ENCODE results near the gene RBM19.

RBM19 gene

DNA sequence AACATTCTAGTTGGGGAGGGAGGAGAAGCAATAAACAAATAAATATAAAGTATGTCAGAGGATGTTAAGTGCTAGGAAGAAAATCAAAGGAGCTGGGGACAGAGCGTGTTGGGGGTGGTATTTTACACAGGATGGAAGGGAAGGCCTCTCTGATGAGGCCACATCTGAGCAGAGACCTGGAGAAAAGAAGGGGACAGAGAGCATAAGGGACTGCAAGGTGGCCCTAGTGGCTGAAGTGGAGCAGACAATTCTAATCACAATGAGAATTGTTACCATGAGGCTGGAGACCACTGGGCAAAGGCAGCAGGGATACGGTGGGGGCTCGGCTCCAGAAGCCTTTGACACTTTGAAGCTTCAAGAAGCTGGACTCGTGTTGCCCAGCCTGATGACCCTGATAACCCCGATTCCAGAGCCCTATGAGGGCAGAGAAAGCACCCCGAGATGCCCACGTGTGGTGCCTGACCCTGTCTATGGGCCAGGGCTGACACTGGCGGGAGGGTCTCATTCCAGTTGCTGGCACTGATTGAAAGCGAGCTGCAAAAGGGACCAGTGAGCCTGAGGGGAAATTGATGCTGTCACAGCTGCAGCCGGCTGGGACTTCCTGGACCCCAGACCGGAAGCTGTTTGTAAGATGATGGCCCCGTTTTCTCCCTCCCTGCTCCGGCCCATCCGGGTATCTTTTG, 169.1 kb downstream of the RBM19 start:
- no peak for DNase-seq

DNA sequence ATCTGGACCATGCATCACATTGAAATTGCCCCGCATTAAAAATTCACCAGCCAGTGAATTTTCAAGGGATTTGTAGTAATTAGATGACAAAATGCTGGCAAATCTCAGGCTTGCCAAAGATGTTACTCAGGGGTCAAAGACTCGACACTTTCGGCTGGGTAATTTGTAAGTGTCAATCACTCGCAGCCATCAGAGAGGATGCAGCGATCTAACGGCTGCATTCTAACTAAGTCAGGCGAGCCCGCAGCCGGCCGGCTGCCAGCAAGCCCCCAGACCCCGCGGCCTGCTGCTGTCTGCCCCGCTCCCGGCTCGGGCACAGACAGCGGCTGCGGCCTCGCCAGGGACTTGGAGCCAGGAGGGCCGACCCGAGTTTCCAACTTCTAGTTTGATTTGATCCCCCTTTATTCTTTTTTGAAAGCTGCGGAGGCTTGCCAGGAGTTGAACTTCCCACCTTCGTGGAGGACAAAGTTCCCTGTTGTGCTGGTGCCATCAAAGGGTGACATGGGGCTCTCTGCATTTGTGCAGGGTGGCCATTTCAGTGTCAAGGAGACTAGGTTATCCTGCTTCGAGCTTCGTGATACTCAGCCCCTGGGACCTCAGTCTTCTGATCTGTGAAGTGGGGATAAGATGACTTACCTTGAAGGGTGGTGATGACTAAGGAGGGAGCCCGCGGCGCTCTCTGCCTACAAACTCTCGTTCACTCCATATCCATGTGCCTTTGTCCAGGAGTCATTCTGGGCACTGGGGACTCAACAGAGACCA, 169.9 kb downstream of the RBM19 start:
- DNase-seq = no peak

DNA sequence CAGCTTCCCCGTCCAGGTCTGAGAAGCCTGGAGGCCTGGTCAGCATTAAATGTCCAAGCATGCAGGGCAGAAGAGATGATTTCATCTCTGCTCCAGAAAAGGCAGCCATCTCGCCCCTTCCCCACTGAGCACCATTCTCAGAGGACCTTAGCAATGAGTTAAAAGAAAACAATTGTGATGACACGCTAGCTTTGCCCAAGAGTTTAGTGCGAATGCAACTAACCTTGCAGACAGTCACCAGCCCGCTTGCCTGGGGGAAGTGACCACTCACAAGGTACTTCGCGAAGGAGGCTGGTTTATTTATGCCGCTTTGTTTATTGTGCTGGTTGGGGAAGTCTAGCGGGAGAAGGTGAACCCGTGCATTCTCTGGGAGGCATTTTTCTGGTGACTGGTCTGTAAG, 170.7 kb downstream of the RBM19 start:
- no peak for DNase-seq

DNA sequence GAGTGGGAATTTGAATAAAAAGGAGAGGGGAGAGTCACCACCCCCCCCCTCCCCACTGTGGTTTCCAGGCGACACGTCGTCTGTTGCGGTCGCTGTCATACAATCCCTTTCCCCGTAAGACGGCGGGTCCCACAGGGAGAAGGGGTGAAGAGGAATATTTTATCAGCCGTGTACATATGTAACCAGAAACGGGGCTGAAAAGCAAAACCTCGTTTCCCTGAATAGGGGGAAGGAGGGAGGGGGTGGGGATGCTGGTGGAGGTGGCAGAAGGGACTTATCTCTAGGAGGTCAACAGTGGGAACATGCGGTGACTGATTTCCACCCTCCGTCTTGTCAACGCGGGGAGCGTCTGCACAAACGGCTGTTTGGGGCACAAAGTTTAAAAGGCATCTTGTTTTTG, 171.4 kb downstream of the RBM19 start:
- no peak for DNase-seq

DNA sequence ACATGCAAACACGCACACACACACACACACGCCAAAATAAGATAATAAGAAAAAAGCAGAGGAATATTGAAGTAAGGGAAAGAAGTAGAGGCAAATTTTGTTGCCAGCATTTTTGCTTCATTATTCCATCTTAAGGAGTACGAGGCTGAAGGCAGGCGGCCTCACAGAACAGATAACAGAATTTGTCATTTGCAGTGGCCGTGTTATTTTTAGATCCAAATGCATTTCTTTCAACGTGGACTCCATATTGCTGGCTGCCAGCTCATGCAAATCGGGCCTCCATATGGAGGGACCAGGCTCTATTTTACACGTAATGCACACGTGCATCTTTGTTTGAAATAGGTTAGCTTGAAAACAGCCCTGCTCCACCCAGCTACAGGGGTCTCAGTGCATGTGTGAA, 172.9 kb downstream of the RBM19 start:
- no peak for DNase-seq

DNA sequence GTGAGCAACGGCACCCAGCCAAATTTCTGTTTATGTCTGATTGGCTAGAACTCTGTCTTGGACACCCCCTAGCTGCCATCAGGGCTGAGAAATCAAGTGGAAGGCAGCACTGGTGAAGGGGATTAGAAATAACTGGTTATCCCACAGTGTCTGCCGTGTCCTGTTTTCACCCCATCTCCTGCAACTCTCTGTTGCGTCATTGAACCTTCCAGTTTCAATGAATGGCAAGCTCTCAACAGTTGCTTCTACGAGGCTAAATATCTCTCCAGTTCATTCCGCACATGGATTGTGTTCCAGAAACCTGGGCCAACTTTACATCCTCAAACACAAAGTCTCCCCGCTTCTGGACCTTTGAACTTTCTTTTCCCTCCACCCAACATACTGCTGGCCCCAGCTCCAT, 173.7 kb downstream of the RBM19 start:
- DNase-seq = no peak

DNA sequence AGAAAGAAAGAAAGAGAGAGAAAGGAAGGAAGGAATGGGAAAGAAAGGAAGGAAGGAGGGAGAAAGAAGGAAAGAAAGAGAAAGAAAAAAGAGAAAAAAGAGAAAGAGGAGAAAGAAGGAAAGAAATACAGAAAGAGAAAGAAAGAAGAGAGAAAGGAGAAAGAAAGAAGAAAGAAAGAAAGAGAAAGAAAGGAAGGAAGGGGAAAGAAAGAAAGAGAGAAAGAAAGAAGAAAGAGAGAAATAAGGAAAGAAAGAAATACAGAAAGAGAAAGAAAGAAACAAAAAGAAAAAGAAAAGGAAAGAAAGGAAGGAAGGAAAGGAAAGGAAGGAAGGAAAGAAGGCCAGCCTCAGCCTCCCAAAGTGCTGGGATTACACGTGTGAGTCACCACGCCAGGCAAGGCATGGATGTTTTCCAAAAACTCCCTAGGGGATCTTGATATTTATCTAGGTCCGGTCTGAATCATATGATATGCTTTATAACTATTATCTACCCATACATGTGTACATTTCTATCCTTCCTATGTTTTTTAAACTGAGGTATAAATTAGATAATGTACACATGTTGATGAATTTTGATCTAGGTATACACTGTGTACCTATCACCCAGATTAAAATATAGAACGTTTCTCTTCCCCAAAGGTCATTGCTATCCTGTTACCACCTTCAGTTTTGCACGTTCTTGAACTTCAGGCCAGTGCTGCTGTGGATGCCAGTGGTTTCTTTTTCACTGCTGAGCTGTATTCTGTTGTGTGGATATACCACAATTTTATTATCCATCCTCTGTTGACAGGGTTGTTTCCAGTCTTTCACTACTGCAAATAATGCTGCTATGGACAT, 177.9 kb downstream of the RBM19 start:
- no peak for DNase-seq

DNA sequence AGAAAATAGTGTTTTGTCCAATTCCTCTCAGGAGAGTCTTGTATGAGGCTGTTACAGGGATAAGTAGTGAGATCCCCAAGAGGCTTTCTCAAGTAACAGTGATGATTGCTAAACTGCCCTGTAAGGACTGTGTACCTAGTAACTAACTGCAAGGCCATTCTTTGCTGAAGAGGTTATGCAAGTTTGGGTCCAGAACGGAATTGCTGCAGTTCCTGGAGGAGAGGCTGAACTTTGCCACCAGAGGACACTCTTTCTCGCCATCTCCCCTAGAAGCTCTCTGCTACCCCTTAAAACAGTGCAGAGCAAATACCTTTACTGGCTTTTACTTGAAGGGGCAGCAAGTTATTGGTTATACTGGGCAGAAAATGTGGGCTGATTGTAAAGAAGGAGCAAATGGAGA, 180.0 kb downstream of the RBM19 start:
- no peak for DNase-seq

DNA sequence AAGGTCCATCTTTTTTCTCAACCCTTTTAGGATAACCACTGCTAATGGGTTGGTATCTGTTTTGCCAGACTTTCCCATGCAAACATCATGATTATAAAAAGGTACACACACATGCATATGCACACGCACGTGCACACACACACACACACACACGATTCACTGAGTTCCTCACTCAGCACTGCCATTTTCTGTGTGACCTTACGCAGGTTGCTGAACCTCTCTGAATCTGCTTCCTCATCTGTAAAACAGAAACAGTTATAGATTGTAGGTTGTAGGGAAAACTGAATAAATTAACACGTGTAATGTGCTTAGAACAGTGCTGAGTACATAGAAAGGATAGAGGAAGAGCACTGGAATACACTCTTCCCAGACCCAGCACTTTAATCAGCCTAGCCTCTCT, 182.3 kb downstream of the RBM19 start:
- no peak for DNase-seq

DNA sequence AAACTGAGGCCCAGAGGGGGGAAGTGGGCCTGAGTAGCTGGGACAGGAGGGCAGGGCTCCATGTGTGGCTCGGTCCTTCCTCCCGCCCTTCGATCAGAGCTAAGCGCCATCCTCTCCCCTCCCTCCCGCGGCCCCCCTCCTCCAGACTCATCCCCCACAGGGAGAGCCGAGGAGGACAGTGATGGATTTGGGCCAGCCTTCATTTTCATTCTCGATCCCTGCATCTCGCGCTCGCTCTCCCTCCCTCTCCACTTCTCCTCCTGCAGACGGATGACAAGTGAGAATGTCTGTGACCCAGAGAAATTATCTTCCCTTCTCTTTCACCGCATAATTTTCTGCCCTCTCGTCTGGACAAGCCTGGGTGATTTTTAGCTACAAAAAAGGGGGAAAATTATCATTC, 183.3 kb downstream of the RBM19 start:
- DNase-seq = no peak

DNA sequence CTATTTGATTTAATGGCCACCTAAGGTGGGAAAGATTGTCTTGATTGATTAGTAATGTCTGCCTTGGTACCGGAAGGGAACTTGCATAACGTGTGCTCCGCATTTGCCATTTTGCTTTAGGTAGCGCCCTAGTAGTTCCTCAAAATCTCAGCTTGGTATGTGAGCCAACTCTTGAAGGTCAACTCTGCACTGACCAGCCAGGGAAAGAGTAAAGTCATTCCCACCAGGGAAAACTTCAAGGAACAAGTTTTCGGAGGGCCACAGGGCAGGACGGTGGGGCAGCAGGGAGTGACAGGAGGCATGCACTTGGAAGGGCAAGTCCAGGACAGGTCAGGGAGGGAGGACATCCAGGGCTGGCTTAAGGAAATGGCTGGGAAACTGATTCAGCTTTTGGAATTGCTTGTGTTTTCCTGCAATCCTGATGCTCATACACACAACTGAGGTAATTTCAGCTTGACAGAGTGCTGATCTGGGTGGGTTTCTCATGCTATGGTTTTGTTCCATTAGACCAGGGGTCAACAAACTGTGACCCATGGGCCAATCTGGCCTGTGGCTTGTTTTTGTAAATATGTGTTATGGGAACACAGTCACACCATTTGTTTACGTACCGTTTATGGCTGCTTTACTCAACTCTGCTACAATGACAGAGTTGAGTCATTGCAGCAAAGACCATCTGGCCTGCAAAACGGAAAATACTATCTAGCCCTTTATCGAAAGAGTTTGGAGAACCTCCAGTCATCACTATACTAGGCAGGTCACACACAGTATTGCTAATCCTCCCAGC, 184.5 kb downstream of the RBM19 start:
- DNase-seq = no peak

DNA sequence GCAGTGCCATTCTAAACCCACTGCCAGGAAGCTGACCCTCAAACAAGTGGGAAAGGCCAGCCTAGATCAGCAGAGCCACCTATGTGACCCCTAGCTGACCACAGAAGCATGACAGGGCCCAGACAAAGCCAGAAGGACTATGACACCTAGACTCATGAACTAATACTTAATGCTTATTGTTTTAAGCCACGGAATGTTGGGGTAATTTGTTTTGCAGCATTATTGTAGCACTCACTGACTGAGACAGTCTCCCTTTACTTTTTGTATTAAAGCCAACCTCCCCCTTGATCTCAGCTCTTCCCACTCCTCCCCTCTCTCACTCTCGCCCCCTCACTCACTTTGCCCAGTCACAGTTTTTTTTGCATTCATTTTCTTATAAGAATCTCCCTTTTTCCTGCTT, 186.4 kb downstream of the RBM19 start:
- DNase-seq = no peak

DNA sequence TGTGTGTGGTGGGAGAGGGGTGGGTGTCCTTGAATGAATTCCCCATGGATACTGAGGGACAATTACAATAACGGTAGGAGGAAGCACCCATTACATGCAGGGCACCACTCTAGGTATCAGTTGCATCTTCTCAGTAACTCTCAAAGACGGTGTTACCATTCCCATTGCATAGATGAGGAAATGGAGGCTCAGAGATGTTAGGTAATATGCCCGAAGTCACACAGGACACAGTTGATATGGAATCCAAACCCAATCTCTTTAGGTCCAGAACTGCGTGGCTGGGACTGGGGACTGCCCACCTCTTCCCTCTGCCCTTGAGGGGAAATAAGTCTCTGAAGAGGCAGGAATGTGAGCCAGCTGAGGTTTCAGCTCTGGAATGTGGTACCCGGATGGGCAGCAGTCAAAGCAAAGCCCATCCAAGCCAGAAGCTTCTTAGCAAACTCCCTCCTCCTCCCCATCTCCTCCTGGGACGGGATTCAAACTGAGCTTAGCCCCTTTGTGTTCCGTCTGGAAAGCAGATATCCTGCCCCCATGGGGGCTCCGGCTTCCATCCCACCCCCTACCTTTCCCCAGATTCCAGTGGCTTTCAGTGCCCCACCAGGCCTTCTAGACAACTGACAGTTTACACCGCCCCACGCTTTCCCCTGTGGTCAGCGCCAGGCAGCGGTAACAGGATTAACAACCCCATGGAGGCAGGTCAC, 187.5 kb downstream of the RBM19 start:
- DNase-seq = no peak

DNA sequence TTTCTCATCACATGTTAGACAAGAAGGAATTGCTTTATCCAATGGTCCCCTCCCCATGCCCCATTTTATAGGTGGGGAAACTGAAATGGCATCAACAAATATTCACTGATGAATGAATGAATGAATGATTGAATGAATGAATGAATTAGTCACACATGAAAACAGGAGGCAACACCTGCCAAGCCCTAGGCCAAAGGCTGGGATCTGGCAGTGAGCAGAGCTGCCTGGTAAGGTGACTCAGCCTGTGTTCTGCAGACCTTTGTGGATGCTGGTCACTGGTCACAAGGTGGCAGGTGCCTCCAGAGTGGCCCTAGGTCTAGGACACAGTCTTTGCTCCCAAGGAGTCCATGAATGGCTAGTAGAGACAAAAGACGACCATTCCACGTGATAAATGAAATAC, 188.4 kb downstream of the RBM19 start:
- no peak for DNase-seq

DNA sequence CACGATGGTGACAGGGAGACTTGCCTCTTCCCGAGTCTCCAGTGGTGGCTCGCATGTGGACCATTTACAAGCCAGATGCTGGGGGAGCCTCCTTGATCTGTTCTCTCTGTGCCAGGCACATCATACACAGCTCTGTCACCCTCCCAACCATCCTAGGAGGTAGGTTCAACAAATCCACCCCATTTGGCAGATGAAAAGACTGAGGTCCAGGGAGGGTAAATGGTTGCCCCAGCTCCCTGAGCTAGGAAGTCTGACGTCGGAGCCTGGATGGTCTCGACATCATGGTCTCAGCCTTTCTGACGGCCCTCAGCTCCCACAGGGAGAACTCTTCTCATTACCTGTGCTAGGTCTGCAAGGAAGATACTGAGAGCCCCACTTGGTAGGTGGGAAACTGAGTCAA, 189.6 kb downstream of the RBM19 start:
- DNase-seq = no peak

DNA sequence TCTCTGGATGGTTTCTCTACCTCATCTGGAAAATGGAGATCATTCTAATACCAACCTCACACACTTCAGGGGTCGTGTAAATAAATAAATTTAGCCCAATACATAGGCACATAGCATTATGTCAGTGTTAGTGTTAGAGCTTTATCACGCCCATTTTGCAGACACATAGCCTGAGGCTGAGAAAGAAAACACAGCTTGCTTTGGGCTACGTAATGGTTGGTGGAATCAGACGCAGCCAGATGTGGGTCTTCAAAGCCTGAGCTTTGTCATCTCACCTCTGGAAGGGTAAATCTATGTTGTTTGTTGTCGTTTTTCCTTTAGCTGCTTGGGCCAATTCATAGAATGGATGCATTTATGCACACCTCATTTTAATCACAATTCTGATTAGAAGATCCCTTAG, 191.6 kb downstream of the RBM19 start:
- DNase-seq = no peak

DNA sequence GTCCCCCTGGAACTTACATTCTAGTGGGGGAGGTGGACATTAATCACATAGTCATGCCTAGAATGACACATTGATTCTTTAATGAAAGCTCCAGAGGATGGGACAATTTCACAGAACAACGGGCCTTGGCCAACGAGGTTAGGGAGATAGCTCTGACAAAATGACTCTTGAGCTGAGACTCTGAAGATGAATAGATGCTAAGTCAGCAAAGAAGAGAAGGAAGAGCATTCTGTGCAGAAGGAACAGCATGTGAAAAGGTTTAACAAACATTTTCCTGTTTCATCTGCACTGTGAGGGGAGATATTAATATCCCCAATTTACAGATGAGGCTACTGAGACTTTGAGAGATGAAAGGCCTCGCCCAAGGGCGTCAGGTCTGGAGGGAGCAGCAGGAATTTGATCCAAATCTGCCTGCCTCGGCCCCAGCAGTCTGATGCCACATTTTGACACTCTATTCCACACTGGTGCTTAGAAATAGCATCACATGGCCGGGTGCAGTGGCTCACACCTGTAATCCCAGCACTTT, 193.6 kb downstream of the RBM19 start:
- DNase-seq = no peak

DNA sequence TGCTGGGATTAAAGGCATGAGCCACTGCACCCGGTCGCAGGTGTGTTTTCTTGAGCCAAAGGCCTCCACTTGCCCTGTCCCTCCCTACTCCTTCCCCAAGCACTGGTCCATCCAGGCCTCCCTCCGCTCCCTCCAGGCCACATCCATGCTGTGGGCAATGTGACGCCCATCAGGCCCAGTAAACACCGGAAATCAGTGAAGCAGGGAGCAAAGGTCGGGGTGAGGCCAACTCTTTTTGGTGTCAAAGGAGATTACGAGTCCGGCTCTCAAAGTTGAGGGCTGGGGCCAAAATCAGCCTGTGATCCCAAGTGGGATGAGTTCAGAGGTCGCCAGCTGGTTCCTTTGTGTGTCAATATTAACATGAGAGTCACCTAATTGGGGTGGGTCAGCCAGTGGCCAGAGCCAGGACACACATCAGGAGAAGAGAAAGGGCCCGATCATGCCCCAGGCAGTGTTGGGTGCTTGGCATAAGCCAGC, 195.7 kb downstream of the RBM19 start:
- DNase-seq = no peak

DNA sequence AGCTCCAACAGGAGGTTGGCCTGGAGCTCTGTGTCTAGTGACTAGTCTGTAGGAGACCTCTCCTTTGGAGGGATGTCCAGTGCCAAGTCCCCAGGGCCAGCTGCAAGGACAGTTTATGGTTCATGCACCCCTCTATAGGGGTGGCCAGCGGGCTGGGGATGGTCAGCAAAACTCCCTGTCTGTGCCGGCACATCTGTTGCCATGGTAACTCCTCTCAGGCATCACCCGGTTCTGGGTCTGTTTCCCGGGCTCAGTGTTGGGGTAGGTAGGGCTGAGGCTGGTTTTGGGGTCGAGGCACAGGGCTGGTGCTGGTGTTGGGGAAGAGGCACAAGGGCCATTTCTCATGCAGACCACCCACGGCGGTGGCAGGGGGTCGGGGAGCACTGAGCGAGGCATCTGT, 196.8 kb downstream of the RBM19 start:
- no peak for DNase-seq

DNA sequence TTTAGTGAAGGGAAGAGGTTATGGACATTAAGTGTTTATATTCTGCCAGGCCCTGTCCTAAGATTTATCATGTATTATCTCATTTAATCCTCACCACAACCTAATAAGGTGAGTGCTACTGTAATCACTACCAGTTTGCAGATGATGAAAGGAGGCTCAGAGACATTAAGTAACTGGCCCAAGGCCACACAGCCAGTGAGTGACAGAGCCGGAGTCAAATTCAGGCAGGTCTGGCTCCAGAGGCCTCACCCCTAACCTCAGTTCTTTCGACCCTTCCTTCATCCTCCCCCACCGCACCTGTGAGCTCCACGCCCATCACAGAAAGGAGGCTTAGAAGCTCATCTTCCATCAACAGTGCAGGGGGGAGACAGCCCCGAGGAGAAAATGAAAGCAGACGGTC, 197.3 kb downstream of the RBM19 start:
- DNase-seq = no peak

DNA sequence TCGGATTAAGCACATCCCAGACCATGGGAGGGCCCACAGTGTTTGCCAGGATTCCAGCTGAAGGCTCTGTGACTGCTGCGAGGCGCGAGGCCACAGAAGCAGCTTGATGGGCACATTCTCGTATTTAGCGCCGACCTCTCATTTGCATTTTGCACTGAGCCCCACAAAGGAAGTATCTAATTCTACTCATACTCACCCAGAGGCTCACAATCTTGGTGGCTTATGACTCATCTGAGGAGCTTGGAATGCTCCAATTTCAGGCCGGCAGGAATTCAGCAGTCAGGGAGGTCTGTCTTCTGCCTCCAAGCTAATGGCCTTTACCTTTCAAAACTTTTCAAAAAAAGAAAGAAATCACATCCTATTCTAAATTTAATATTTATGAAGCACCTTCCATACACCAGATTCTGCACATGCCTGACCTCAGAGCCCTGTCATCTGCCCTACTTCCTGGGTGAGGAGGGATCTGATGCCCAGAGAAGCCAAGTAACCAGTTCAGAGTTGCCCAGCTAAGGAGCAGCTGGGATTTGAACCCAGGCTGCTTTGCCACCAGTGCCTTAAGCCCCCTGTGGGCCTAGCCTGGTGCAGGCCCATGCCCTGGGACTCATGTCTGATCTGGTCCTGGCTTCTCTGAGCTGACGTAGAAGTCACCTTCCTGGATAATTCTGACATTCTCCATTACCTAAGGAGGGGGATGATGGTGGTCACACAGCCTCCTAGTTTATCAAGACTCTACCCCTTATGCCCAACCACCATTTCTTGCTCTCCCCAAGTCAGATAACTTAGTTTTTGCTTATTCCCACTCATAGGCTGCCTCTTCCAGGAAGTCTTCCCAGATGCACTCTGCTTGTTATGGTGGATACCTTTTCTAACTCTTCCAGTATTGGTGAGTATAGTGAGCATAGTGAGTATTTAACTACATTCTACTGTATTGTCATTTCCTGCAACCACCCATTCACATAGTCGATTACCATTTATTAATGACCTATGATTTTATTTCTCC, 198.9 kb downstream of the RBM19 start:
- no peak for DNase-seq
